Osteoblast (primary cell): ENCODE data around the gene SLC17A7. TPM values are rescaled to one million over a fixed set of nuclear protein-coding genes. Genes with fewer than 3 reads are reported as not detected.

Source experiments
- DNase-seq: peaks from one replicate; pipeline ENCODE4 v3.0.0; 2011; ENCODE audit warnings: low spot score, mixed read lengths; ENCODE audit not compliant: insufficient read length; ENCODE audit errors: missing footprints
- H2AFZ ChIP-seq: 2 replicates; pipeline ENCODE4 v1.6.0; 2011; ENCODE audit warnings: mild to moderate bottlenecking, low read length
- H3K27ac ChIP-seq: 2 replicates; pipeline ENCODE4 v1.5.1; 2011; ENCODE audit warnings: mild to moderate bottlenecking, low read depth, low read length, moderate library complexity
- H3K27me3 ChIP-seq: 2 replicates; pipeline ENCODE4 v1.6.0; 2012; ENCODE audit warnings: mild to moderate bottlenecking, control low read depth, inconsistent platforms, low read length, moderate library complexity; ENCODE audit not compliant: insufficient read depth
- H3K36me3 ChIP-seq: 2 replicates; pipeline ENCODE4 v1.5.1; 2011; ENCODE audit warnings: mild to moderate bottlenecking, low read length, control low read depth, moderate library complexity; ENCODE audit not compliant: insufficient read depth
- H3K4me1 ChIP-seq: 2 replicates; pipeline ENCODE4 v1.5.1; 2011; ENCODE audit warnings: mild to moderate bottlenecking, low read length, control low read depth, moderate library complexity; ENCODE audit not compliant: insufficient read depth
- H3K4me2 ChIP-seq: 2 replicates; pipeline ENCODE4 v1.6.0; 2011; ENCODE audit warnings: mild to moderate bottlenecking, low read length; ENCODE audit not compliant: insufficient read depth
- H3K4me3 ChIP-seq: fragments of 200-600 bp; sonication (generic); 3 replicates; pipeline ENCODE4 v1.5.1; 2012; ENCODE audit warnings: mild to moderate bottlenecking, low read length, inconsistent platforms; ENCODE audit not compliant: insufficient read depth
- H3K79me2 ChIP-seq: 2 replicates; pipeline ENCODE4 v1.6.0; 2012; ENCODE audit warnings: mild to moderate bottlenecking, low read length, control low read depth, inconsistent platforms; ENCODE audit not compliant: insufficient read depth
- H3K9me3 ChIP-seq: 2 replicates; pipeline ENCODE4 v1.5.1; 2011; ENCODE audit warnings: low read depth, low read length, control low read depth
- H4K20me1 ChIP-seq: 2 replicates; pipeline ENCODE4 v1.6.0; 2012; ENCODE audit warnings: mild to moderate bottlenecking, low read length, control low read depth; ENCODE audit not compliant: insufficient read depth
- CTCF ChIP-seq: IDR thresholded peaks from 2 replicates; pipeline ENCODE4 v1.5.1; 2011; ENCODE audit warnings: mild to moderate bottlenecking, low read depth, low read length, moderate library complexity; ENCODE audit errors: extremely low read depth
- total RNA-seq: library from RNA; depleted of rRNA; stranded (reverse); fragments of >200 nt; gene quantifications from 2 replicates; pipeline ENCODE4 v1.2.3, GENCODE V29; 2012

The SLC17A7 gene
- total RNA-seq, 1 donor = under 0.01 TPM

DNA sequence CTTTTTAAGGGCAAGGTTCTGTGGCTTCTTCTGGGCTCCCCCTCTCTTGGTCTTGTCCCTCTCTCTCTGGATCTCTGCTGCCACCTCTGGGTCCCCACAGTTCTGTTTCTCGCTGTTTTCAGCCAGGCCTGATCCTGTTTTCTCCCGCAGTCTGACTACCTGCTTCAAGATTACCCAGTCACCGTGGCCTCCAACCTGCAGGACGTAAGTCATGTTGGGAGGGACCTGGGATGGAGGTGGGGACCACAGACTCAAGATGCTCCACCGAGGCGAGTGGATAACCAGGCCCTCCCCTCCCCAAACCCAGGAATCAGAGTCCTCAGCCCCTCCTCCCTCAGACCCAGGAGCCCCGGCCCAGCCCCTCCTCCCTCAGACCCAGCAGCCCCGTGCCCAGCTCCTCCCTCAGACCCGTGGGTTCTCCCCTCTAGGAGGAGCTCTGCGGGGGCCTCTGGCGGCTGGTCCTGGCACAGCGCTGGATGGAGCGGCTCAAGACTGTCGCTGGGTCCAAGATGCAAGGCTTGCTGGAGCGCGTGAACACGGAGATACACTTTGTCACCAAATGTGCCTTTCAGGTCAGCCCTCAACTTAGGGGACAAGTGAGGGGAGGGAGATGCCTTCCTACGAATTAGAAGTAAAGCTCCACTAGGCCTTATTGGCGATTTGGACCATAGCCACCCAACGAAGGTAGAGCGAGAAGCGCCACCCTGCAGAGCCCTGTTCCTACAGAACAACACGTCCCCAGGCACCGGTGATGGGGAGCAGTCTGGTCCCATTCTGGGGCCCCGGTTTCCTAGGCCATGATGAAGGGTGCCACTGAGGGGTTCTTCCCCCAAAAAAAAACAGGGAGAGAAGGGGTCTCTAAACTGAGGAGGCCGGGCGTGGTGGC, 34.9 kb upstream of the SLC17A7 start:
- TF ChIP-seq CTCF = peak; percentile 41
- Histone ChIP-seq H3K79me2 (no peaks in the 10 kb centered on the region), H3K4me1 (peaks cover 6% of the 10 kb centered on the region), H3K4me2 (no peak overlapping the region), H3K27ac (no peak overlapping the region), H4K20me1 (no peaks in the 10 kb centered on the region), H3K36me3 (no peaks in the 10 kb centered on the region), H3K27me3 (no peaks in the 10 kb centered on the region), H3K4me3 (no peak overlapping the region), H3K9me3 (no peaks in the 10 kb centered on the region), H2AFZ (peak overlapping the region; percentile 37)
- peak; percentile 89 for DNase-seq

DNA sequence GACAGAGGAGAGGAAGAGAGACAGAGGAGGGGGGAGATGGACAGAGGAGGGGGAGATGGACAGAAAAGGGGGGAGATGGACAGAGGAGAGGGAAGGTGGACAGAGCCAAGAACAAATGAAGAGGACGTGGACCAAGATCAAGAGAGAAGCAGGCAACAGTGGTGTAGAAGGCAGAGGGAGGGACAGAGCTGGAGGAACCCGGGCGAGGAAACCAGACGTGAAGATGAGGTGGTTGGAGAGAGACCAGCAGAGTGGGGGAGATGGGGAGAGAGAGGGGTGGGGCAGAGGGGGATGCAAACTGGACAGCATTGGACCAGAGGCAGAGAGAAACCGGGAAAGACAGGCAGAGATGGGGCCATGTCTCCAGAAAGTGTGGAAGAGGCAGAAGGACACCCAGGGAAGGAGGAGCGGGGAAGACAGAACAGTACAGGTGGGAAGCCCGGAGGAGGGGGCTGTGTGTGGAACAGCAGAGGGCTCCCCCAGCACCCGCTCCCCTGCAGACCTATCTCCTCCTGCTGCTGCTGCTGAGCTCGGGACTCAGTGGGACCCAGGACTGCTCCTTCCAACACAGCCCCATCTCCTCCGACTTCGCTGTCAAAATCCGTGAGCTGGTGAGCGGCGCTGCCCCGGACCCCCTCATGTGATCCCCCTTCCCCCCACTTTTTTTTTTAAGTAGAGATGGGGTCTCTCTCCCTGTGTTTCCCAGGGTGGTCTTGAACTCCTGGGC, 34.0 kb upstream of the SLC17A7 start:
- Histone ChIP-seq H4K20me1 (no peaks in the 10 kb centered on the region), H2AFZ (no peak overlapping the region), H3K4me2 (peak overlapping the region; percentile 93), H3K36me3 (no peaks in the 10 kb centered on the region), H3K4me3 (peak overlapping the region; percentile 92), H3K4me1 (peaks cover 6% of the 10 kb centered on the region), H3K27ac (no peak overlapping the region), H3K9me3 (no peaks in the 10 kb centered on the region), H3K27me3 (no peaks in the 10 kb centered on the region), H3K79me2 (no peaks in the 10 kb centered on the region)
- peak; percentile 86 for DNase-seq
- TF ChIP-seq CTCF = no peak

DNA sequence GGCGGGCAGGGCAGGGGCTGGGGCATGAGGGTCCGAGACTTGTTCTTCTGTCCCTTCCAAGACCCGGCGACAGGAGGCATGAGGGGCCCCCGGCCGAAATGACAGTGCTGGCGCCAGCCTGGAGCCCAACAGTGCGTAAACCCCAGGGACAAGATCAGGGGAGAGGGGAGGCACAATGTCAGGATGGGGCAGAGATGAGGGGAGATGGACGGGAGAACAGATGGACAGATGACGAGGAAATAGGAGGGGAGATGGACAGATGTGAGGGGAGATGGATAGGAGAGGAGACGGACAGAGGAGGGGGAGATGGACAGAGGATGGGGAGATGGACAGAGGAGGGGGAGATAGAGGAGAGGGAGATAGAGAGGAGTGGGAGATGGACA, 33.2 kb upstream of the SLC17A7 start:
- Histone ChIP-seq H3K4me2 (peak overlapping the region; percentile 93), H3K36me3 (no peaks in the 10 kb centered on the region), H3K27me3 (no peaks in the 10 kb centered on the region), H3K9me3 (no peaks in the 10 kb centered on the region), H3K79me2 (no peaks in the 10 kb centered on the region), H3K27ac (no peak overlapping the region), H4K20me1 (no peaks in the 10 kb centered on the region), H3K4me3 (peak overlapping the region; percentile 92), H3K4me1 (peaks cover 6% of the 10 kb centered on the region), H2AFZ (peak overlapping the region; percentile 65)
- TF ChIP-seq CTCF = no peak
- DNase-seq = no peak
